ENCODE measurements around the gene CARMIL1. TPM values are rescaled to one million over a fixed set of nuclear protein-coding genes. Genes with fewer than 3 reads are reported as not detected.

CARMIL1 gene
- total RNA-seq, 1 experiment from 2014 or later = 16.0 TPM

- in situ Hi-C loops (cut with HindIII; ENCODE audit: low pct_unique_long_range_greater_than_20kb, low sequenced_read_pairs) = no loop called here
These were observed 22.2 kb downstream of the CARMIL1 start for GRCh38 chr6:25301362-25301761.

GRCh38 chr6:25302151-25302550, 23.0 kb downstream of the CARMIL1 start:
- DNase-seq (ENCODE audit: low read depth) = no peak
- in situ Hi-C loops (cut with HindIII; ENCODE audit: low pct_unique_long_range_greater_than_20kb, low sequenced_read_pairs) = no loop called here

More at GRCh38 chr6:25301362-25301761, 22.2 kb downstream of the CARMIL1 start:
- DNase-seq (ENCODE audit: low read depth) = no peak

DNA sequence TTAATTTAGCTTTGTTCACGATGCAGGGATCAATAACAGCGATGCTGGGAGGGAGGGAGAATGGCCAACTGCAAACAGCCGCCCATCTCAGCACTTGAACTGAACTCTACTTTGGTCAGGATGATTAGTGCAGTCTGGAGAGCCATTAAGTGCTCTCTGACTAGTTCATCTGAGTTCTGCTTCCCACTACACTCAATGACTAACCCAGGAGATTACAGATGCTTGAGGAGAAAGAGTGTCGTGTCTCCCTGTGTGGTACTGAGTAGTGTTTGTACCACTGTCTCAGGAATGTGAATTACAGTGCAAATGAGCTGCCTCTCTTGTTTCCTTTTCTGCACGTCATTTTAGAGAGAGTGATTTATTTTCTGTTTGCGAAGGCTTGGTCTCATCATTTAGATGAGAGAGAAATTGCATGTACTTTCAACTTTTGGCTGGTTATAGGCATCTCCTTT, 23.5 kb downstream of the CARMIL1 start:
- in situ Hi-C loops (cut with HindIII; ENCODE audit: low pct_unique_long_range_greater_than_20kb, low sequenced_read_pairs) = no loop called here
- peak; percentile 34 for DNase-seq (ENCODE audit: low read depth)

DNA sequence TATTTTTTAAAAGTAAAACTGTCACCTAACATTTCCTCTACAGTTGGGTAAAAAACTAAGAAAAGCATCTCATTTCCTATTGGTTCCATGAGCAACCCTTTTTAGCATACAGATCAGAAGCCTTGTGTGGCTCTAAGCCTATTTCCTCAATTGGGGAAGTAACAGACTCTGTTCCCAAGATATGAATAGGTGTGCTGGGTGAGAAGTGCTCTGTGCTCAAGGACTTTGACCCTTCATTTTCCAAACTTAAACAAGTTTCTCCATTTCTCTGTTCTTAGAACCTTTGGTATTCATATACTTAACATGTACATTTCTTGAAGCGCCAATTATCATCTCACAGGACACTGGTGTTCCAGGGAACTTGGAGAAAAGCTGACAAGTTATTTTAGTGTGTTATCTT, 24.1 kb downstream of the CARMIL1 start:
- DNase-seq (ENCODE audit: low read depth) = no peak
- in situ Hi-C loops (cut with HindIII; ENCODE audit: low pct_unique_long_range_greater_than_20kb, low sequenced_read_pairs) = no loop called here

GRCh38 chr6:25306379-25306778, 27.2 kb downstream of the CARMIL1 start:
- DNase-seq (ENCODE audit: low read depth) = no peak

GRCh38 chr6:25307805-25308494, 28.8 kb downstream of the CARMIL1 start:
- in situ Hi-C loops (cut with HindIII; ENCODE audit: low pct_unique_long_range_greater_than_20kb, low sequenced_read_pairs) = no loop called here
- DNase-seq (ENCODE audit: low read depth) = no peak

More at GRCh38 chr6:25306379-25306778, 27.2 kb downstream of the CARMIL1 start:
- in situ Hi-C loops (cut with HindIII; ENCODE audit: low pct_unique_long_range_greater_than_20kb, low sequenced_read_pairs) = no loop called here

- in situ Hi-C loops (cut with HindIII; ENCODE audit: low pct_unique_long_range_greater_than_20kb, low sequenced_read_pairs) = no loop called here
- no peak for DNase-seq (ENCODE audit: low read depth)
These were observed 30.7 kb downstream of the CARMIL1 start for GRCh38 chr6:25309886-25310285.

DNA sequence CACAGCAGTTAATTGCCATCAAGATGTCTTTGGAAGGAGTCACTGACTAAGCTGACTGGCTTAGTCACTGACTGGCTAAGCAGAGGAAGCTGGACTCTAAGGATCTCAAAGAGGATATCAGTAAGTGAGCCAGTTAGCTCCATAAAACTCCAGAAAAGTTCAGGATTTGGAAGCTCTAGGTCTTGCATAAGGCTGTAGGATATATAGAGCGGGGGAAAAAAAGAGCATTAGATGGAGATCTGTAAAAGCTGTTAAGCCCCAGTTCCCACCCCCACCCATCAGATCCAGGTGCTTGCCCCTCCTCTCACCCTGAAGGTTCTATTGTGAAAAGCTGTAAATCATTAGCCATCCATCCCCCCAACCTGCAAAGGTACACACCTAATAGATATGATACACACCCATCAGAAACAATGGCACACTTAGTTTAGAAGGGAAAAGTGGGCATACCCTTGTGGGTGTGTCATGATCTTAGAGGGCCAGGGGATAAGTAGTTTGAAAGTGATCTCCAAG, 32.2 kb downstream of the CARMIL1 start:
- DNase-seq (ENCODE audit: low read depth) = peak; percentile 50
- in situ Hi-C loops (cut with HindIII; ENCODE audit: low pct_unique_long_range_greater_than_20kb, low sequenced_read_pairs) = no loop called here

DNA sequence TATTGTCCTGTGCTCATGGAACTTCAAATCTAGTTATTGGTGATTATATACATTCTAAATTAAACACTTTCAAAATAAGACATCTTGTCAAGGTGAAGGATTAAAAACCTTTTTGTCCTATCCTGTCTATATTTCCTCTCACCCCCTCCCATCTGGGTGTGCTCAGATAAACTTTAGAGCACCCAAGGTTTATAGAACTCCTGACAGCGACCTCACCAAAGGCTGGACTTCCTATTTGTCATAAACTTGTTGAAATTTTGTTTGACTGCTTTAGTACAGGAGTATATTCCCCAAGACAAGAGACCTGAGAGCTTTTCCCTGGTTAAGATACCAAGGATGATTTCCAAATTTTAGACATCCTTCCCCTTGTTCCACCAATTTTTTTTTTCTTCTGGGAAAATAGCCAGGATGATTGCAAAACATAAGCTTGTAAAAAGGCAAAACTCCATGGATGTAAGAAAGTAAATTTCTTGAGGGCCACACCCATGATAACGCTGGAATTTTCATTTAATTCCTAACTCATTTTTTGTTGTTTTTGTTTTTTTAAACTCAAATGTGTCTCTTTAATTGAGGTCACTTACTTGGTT, 33.0 kb downstream of the CARMIL1 start:
- DNase-seq (ENCODE audit: low read depth) = peak; percentile 16
- in situ Hi-C loops (cut with HindIII; ENCODE audit: low pct_unique_long_range_greater_than_20kb, low sequenced_read_pairs) = no loop called here

DNA sequence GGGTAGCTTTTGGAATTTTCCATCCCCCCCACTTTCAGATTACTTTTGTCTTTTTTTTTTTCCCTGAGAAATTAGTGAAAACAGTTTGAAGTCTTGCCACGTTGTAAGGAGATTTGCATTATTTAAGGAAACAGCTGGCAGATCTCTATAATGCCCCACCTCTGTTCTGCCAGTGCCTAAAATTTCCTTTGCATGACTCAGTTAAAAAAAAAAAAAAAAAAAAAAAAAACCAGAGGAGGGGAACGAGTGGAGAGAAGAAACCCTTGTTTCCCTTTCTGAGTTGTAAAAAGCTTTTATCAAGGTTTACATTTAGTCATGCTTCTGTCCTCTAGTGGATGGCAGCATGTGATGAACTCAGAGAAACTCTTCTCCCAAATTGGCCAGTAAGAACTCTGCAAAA, 33.5 kb downstream of the CARMIL1 start:
- DNase-seq (ENCODE audit: low read depth) = peak; percentile 89
- in situ Hi-C loops (cut with HindIII; ENCODE audit: low pct_unique_long_range_greater_than_20kb, low sequenced_read_pairs) = no loop called here

DNA sequence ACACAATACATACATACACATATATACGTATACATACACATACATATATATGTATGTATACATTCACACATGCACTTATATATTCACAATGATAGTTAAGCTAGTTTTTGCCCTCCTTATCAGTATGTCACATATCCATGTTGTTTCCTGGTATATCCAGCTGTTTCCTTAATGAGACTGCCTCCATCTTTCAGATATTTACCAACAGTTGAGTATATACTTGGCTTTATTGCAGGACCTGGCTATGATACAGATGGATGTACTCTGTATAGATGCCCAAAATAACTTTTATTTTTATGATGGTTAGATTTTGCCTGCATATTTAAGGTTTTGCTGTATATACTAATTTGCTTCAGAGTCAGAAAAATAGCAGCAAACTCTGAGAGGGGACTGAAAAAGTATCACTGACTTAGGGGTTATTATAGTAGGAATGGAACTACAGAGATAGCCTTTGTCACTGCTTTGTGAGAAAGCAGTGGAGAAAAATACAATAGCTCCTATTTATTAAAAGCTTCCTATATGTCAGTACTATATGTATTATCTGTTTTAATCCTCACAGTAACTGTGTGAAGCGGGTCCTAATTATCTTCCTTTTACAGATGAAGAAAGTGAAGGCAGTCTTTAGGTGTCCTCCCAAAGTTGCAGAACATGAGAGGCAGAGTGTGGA, 35.5 kb downstream of the CARMIL1 start:
- in situ Hi-C loops (cut with HindIII; ENCODE audit: low pct_unique_long_range_greater_than_20kb, low sequenced_read_pairs) = no loop called here
- DNase-seq (ENCODE audit: low read depth) = no peak

DNA sequence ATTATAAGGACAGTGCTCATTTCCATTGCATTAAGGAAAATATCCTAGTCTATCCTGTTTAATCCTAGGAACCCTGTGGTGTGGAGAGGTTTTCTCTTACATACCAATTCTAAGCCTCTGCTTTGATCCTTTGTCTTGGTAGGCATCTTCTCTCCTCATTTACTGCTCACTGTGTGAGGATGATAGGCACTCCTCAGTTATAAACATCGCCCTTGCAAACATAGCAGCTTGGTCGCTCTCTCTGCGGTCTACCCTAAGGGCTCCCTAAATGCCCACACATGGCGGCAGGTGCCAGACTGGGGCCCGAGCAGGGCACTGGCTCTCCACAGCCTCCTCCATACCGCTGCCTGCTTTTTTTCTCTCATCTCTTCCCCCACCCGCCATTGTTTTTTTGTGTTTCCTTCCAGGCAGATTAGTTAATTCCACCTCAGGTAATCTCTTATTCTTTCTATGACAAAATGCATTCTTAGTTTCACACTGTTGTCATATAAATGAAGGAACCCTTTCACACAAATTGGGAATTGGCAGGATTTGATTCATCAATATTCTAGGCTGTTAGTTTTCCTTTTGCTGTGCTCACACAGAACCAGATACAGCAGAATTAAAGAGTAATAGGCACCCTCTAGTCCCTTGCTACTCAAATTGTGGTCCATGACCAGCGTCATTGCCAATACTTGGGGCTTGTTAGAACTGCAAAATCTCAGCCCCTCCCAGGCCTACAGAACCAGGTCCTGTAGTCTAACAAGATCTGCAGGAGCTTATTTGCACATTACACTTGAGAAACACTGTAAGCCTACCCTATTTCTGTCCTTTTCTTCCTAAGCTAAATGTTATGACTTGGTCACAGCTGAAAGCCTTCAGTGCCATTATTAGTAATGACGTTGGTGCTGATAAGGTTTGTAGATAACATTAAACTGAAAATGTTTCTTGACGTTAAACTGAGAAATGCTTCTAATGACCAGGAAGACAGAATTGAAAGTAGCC, 36.3 kb downstream of the CARMIL1 start:
- DNase-seq (ENCODE audit: low read depth) = no peak
- in situ Hi-C loops (cut with HindIII; ENCODE audit: low pct_unique_long_range_greater_than_20kb, low sequenced_read_pairs) = no loop called here

DNA sequence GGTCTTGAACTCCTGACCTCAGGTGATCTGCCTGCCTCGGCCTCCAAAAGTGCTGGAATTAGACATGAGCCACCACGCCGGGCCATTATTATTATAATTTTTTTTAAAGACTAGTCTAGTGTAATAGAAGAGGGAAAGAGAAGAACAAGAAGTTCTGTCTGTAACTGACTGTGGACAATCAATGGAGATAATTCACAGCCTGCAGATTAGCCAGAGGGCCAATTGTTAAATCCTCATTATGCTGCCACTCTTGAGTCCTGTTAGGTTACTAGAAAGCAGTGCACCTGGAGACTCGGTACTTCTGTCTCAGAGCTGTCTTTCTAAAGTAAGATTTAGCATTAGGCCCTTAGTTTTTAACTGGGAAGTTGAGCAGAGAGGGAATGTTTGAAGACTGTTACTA, 37.5 kb downstream of the CARMIL1 start:
- in situ Hi-C loops (cut with HindIII; ENCODE audit: low pct_unique_long_range_greater_than_20kb, low sequenced_read_pairs) = no loop called here
- no peak for DNase-seq (ENCODE audit: low read depth)

DNA sequence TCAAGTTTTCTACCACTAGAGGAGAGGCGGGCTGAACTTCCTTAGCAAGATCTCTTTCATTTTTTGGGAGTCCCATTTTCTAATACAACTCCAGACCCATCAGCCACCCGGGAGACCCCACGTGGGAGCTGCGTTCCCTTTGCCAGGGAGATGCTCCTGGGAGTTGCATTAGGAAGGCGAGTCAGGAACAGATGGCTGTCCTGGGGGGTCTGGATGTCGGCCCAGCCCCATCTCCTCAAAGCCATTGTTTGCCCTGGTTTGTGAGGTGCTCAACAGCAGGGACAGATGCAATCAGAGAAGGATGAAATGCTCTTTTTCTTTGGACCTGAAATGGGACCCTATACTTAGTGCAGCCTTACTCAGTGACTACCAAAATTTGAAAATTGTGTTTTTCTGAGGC, 39.4 kb downstream of the CARMIL1 start:
- in situ Hi-C loops (cut with HindIII; ENCODE audit: low pct_unique_long_range_greater_than_20kb, low sequenced_read_pairs) = no loop called here
- DNase-seq (ENCODE audit: low read depth) = no peak

DNA sequence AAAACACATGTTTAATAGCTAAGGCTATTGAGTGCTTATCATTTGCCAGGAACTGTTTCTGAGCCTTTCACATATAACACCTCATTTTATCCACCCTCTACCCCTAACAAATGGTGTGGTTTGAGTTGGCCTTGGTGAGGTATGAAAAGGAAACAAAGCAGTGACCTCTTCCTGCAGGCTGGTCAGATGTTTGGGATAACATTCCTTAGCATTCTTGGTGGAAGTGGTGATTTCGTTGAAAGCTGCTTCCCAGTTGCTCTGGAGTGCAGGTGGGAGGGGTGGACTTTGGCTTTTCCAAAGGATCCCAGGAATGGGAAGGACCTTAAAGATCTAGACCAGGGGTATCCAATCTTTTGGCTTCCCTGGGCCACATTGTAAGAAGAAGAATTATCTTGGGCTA, 41.3 kb downstream of the CARMIL1 start:
- in situ Hi-C loops (cut with HindIII; ENCODE audit: low pct_unique_long_range_greater_than_20kb, low sequenced_read_pairs) = no loop called here
- DNase-seq (ENCODE audit: low read depth) = no peak

DNA sequence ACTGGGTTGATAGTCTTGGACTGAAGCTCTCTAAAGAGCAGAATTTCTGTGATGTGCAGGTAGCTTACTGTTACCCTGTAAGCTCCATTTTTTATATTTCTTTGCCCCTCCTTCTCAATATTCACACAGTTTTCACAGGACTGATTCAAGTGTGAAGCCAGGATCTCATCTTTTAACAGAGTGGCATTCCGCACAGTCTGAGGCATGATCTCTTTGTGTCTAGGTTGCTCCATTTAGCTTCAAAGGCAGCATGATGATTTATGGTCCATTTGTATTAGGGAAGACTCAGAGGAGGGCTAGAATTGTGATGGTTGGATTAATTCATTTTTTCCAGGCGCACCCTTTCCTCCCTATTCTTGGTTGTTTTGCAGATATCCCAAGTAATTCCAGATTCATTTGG, 43.5 kb downstream of the CARMIL1 start:
- in situ Hi-C loops (cut with HindIII; ENCODE audit: low pct_unique_long_range_greater_than_20kb, low sequenced_read_pairs) = no loop called here
- DNase-seq (ENCODE audit: low read depth) = no peak

DNA sequence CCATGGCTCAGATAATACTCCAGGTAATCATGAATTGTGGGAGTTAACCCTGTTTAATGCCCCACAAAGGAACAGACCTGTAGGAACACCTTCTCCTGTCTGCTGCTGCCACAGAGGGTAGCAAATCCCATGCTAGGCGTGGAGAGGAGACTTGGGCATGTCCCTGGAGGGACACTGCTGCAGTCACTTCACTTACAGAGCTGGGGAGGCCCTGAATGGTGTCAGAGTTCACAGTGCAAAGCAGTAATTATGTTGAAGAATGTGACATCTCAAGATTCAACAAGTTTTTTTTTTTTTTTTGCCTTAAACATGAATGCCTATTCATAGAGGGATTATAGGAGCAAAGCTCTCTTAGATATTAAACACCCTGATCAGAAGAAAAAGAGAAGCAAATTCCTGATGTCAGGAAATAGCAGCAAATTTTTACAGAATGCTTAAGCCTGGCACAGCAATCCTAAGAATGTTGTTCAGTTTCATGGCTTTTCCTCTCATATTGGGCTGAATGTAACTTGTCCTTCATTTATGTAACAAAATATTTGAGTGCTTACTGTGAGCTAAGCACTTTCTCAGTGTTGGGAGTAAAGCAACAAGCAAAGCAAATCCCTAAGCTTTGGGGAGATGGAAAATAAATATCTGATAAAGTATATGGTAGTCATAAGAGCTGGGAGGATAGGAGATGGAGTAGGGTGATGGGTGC, 45.0 kb downstream of the CARMIL1 start:
- DNase-seq (ENCODE audit: low read depth) = no peak
- in situ Hi-C loops (cut with HindIII; ENCODE audit: low pct_unique_long_range_greater_than_20kb, low sequenced_read_pairs) = no loop called here

- in situ Hi-C loops (cut with HindIII; ENCODE audit: low pct_unique_long_range_greater_than_20kb, low sequenced_read_pairs) = no loop called here
- DNase-seq (ENCODE audit: low read depth) = no peak
These were observed 47.0 kb downstream of the CARMIL1 start for GRCh38 chr6:25326126-25326525.

All from Caki2 (cell line).